Measurements from ENCODE around the gene TUBA1C. TPM values are rescaled to one million over a fixed set of nuclear protein-coding genes. Genes with fewer than 3 reads are reported as not detected.

Gene TUBA1C
- 261 and 1,440 TPM in 2 replicates for total RNA-seq

GRCh38 chr12:49264873-49265792, at the start of gene TUBA1C:
TUBA1C (plus strand) TSS chr12:49265082; CDS start chr12:49265182, 100 bp downstream.

GRCh38 chr12:49295082-49295936, 30.4 kb downstream of the TUBA1C start, which contains the start of gene PRPH:
PRPH (plus strand) TSS chr12:49295147; CDS start chr12:49295201, 54 bp downstream.

GRCh38 chr12:49322708-49323523, 58.0 kb downstream of the TUBA1C start, which contains the start of gene TROAP:
TROAP (plus strand) TSS chr12:49323255; CDS start chr12:49323609, 354 bp downstream.

Other genes starting within 250 kb of the TUBA1C start
- gene PRKAG1, start 246.3 kb upstream of the TUBA1C start, total RNA-seq, result 63.5 and 69.3 TPM in 2 replicates
- 19.7 and 25.9 TPM in 2 replicates for gene KMT2D, start 204.3 kb upstream of the TUBA1C start, total RNA-seq
- gene RHEBL1, start 195.1 kb upstream of the TUBA1C start, total RNA-seq, result 0.56 and 1.2 TPM in 2 replicates
- gene DHH, start 170.3 kb upstream of the TUBA1C start, total RNA-seq, result 0.19 TPM in 1 of 2 replicates, not detected in the other
- gene LMBR1L, start 154.2 kb upstream of the TUBA1C start, total RNA-seq, result 60.6 and 66.2 TPM in 2 replicates
- 957 and 3,447 TPM in 2 replicates for gene TUBA1B, start 133.7 kb upstream of the TUBA1C start, total RNA-seq
- gene TUBA1A, start 76.0 kb upstream of the TUBA1C start, total RNA-seq, result 439 and 1,042 TPM in 2 replicates
- under 0.01 and 0.85 TPM in 2 replicates for gene PRPH, start 30.1 kb downstream of the TUBA1C start, total RNA-seq
- 1.1 and 9.4 TPM in 2 replicates for gene TROAP, start 58.2 kb downstream of the TUBA1C start, total RNA-seq
- 0.28 and 0.38 TPM in 2 replicates for gene C1QL4, start 72.1 kb downstream of the TUBA1C start, total RNA-seq
- gene DNAJC22, start 81.8 kb downstream of the TUBA1C start, total RNA-seq, result 1.7 and 2.5 TPM in 2 replicates
- gene SPATS2, start 102.4 kb downstream of the TUBA1C start, total RNA-seq, result 27.3 and 28.8 TPM in 2 replicates

Measured in regular cardiac myocyte (primary cell).